H1 (cell line): Measurements from ENCODE around the gene REELD1. TPM values are rescaled to one million over a fixed set of nuclear protein-coding genes. Genes with fewer than 3 reads are reported as not detected.

Experiments
- CTCF ChIA-PET: fragments of 300-600 bp; sonication (Branson Sonifier 250); formaldehyde crosslinking; loops from one replicate; lab custom pipeline; 2021; ENCODE audit not compliant: partially characterized antibody; lab: Charles Lee
- POLR2A ChIA-PET: fragments of 300-600 bp; sonication (Branson Sonifier 250); formaldehyde crosslinking; loops from one replicate; lab custom pipeline; 2021; ENCODE audit warnings: inconsistent platforms; ENCODE audit not compliant: partially characterized antibody; lab: Charles Lee
- DNase-seq, 2 experiments: peaks; one replicate each; pipeline versions ENCODE4 v3.0.0 to v3.0.0-alpha.2; 2010 to 2022; ENCODE audit warnings: low spot score in 2 of 2, low read depth in 1 of 2, mixed read lengths in 1 of 2
- FAIRE-seq: peaks from 2 replicates; lab custom pipeline; 2011; peaks lifted over from hg19 to GRCh38; lab: Jason Lieb, UNC
- H2AFZ ChIP-seq: 2 replicates; pipeline ENCODE4 v1.8.1; 2012; ENCODE audit warnings: low read length, inconsistent platforms
- H2AK5ac ChIP-seq: 2 replicates; pipeline ENCODE4 v1.6.1; 2013; ENCODE audit warnings: low read depth, low read length
- H2BK120ac ChIP-seq: replicated peaks from 2 replicates; pipeline ENCODE3; 2013; ENCODE audit warnings: low read depth, low read length, inconsistent platforms
- H2BK12ac ChIP-seq: 2 replicates; pipeline ENCODE4 v1.6.1; 2013; ENCODE audit warnings: low read depth, low read length
- H2BK15ac ChIP-seq: 2 replicates; pipeline ENCODE4 v1.6.1; 2013; ENCODE audit warnings: low read length
- H2BK20ac ChIP-seq: 2 replicates; pipeline ENCODE4 v1.6.1; 2013; ENCODE audit warnings: low read length
- H2BK5ac ChIP-seq: 2 replicates; pipeline ENCODE4 v1.6.1; 2013; ENCODE audit warnings: low read depth, low read length
- H3K14ac ChIP-seq: 2 replicates; pipeline ENCODE4 v1.6.1; 2013; ENCODE audit warnings: inconsistent platforms; ENCODE audit not compliant: insufficient read length
- H3K18ac ChIP-seq: 2 replicates; pipeline ENCODE4 v1.6.1; 2013; ENCODE audit warnings: low read length; ENCODE audit errors: extremely low read depth
- H3K23ac ChIP-seq: 2 replicates; pipeline ENCODE4 v1.6.1; 2013; ENCODE audit warnings: inconsistent platforms; ENCODE audit not compliant: insufficient read length
- H3K23me2 ChIP-seq: 2 replicates; pipeline ENCODE4 v1.6.1; 2013; ENCODE audit warnings: low read depth, low read length
- H3K27ac ChIP-seq: 2 replicates; pipeline ENCODE4 v1.6.1; 2011; ENCODE audit warnings: low read depth, low read length, inconsistent platforms
- H3K27me3 ChIP-seq, 4 experiments: replicated peaks in 1 of 4; 1 replicate in 1 of 4; 2 replicates in 3 of 4; pipeline versions ENCODE4 v1.6.1 to v1.8.1; 2011 to 2013; ENCODE audit warnings: low read length in 3 of 4, mild to moderate bottlenecking in 3 of 4, inconsistent platforms in 2 of 4, mixed read lengths in 2 of 4, moderate library complexity in 1 of 4; ENCODE audit not compliant: control insufficient read depth in 3 of 4, insufficient read depth in 3 of 4; ENCODE audit errors: extremely low read depth in 1 of 4
- H3K36me3 ChIP-seq, 4 experiments: 2 replicates each; pipeline versions ENCODE4 v1.6.1 to v1.8.1; 2011 to 2013; ENCODE audit warnings: mild to moderate bottlenecking in 4 of 4, low read length in 3 of 4, moderate library complexity in 2 of 4, control low read depth in 1 of 4, inconsistent platforms in 1 of 4; ENCODE audit not compliant: insufficient read depth in 4 of 4, control insufficient read depth in 2 of 4
- H3K4ac ChIP-seq: replicated peaks from 2 replicates; pipeline ENCODE3; 2013; ENCODE audit warnings: low read length, low read depth, mixed read lengths, inconsistent platforms; ENCODE audit not compliant: insufficient read length
- H3K4me1 ChIP-seq, 4 experiments: replicated peaks in 1 of 4; 1 replicate in 1 of 4; 2 replicates in 3 of 4; pipeline versions ENCODE4 v1.6.1 to v1.8.1; 2011 to 2013; ENCODE audit warnings: low read length in 3 of 4, inconsistent platforms in 2 of 4, mixed read lengths in 1 of 4; ENCODE audit not compliant: insufficient read depth in 4 of 4, control insufficient read depth in 3 of 4
- H3K4me2 ChIP-seq, 2 experiments: 2 replicates each; pipeline versions ENCODE4 v1.6.1 to v1.8.1; 2011 to 2013; ENCODE audit warnings: low read depth in 2 of 2, low read length in 2 of 2, control low read depth in 1 of 2, inconsistent platforms in 1 of 2, mild to moderate bottlenecking in 1 of 2; ENCODE audit not compliant: insufficient read depth in 1 of 2
- H3K4me3 ChIP-seq, 4 experiments: fragments of 200-600, 300-600 bp in 1 of 4; sonication (generic), shearing (Covaris generic), sonication (Bioruptor Twin) in 1 of 4; 2 replicates each; pipeline versions ENCODE4 v1.5.1 to v1.8.1; 2011 to 2016; ENCODE audit warnings: low read length in 4 of 4, low read depth in 3 of 4, control low read depth in 2 of 4, inconsistent platforms in 2 of 4, mild to moderate bottlenecking in 2 of 4, mixed read lengths in 1 of 4, moderate library complexity in 1 of 4; ENCODE audit not compliant: insufficient read depth in 2 of 4; ENCODE audit errors: extremely low read depth in 1 of 4
- H3K56ac ChIP-seq: replicated peaks from 2 replicates; pipeline ENCODE3; 2013; ENCODE audit warnings: low read depth, mild to moderate bottlenecking, mixed read lengths, low read length, inconsistent platforms; ENCODE audit not compliant: insufficient read length
- H3K79me1 ChIP-seq: 2 replicates; pipeline ENCODE4 v1.6.1; 2013; ENCODE audit warnings: low read depth, low read length, control low read depth
- H3K79me2 ChIP-seq, 2 experiments: 2 replicates each; pipeline versions ENCODE4 v1.6.1 to v1.8.1; 2012 to 2013; ENCODE audit warnings: low read length in 2 of 2, mild to moderate bottlenecking in 2 of 2, inconsistent platforms in 1 of 2; ENCODE audit not compliant: insufficient read depth in 2 of 2, control insufficient read depth in 1 of 2
- H3K9ac ChIP-seq, 4 experiments: replicated peaks in 1 of 4; 1 replicate in 1 of 4; 2 replicates in 3 of 4; pipeline versions ENCODE4 v1.6.1 to v1.8.1; 2011 to 2013; ENCODE audit warnings: low read depth in 3 of 4, low read length in 3 of 4, control low read depth in 2 of 4, mild to moderate bottlenecking in 2 of 4, moderate library complexity in 2 of 4, inconsistent platforms in 1 of 4; ENCODE audit errors: extremely low read depth in 1 of 4
- H3K9me3 ChIP-seq, 2 experiments: 2 replicates each; pipeline versions ENCODE4 v1.6.1 to v1.8.1; 2012 to 2013; ENCODE audit warnings: mild to moderate bottlenecking in 2 of 2, moderate library complexity in 2 of 2, control low read depth in 1 of 2, inconsistent platforms in 1 of 2, low read depth in 1 of 2, low read length in 1 of 2, mixed read lengths in 1 of 2; ENCODE audit not compliant: insufficient read depth in 2 of 2
- H4K20me1 ChIP-seq, 2 experiments: replicated peaks in 1 of 2; 2 replicates each; pipeline versions ENCODE3 to v1.8.1; 2011 to 2013; ENCODE audit warnings: inconsistent platforms in 2 of 2, low read length in 2 of 2, mild to moderate bottlenecking in 1 of 2; ENCODE audit not compliant: insufficient read depth in 2 of 2, control insufficient read depth in 1 of 2
- H4K5ac ChIP-seq: 2 replicates; pipeline ENCODE4 v1.6.1; 2013; ENCODE audit warnings: low read length, low read depth, mixed read lengths, inconsistent platforms; ENCODE audit not compliant: insufficient read length
- H4K8ac ChIP-seq: 2 replicates; pipeline ENCODE4 v1.8.0; 2013; ENCODE audit warnings: mild to moderate bottlenecking, moderate library complexity, low read length, inconsistent platforms; ENCODE audit not compliant: insufficient read depth; ENCODE audit errors: extremely low read depth
- H4K91ac ChIP-seq: replicated peaks from 2 replicates; pipeline ENCODE3; 2013; ENCODE audit warnings: low read length, mixed read lengths, inconsistent platforms; ENCODE audit not compliant: insufficient read length
- CHD2 ChIP-seq: IDR thresholded peaks from 2 replicates; pipeline ENCODE4 v1.6.1; 2012; ENCODE audit warnings: low read length, improper control_type of control experiment
- KDM1A ChIP-seq: fragments of 200-600, 300-600 bp; sonication (generic); IDR thresholded peaks from 2 replicates; pipeline ENCODE4 v1.7.1; 2016; ENCODE audit warnings: mild to moderate bottlenecking, low read length, borderline replicate concordance
- SIN3A ChIP-seq, 2 experiments: IDR thresholded peaks in 1 of 2; conservative IDR thresholded peaks in 1 of 2; 2 replicates each; pipeline ENCODE4 v1.6.1; 2011 to 2012; ENCODE audit warnings: low read length in 2 of 2, improper control_type of control experiment in 1 of 2, low read depth in 1 of 2, mild to moderate bottlenecking in 1 of 2
- SRF ChIP-seq: IDR thresholded peaks from 2 replicates; pipeline ENCODE4 v1.6.1; 2011; ENCODE audit warnings: mild to moderate bottlenecking, low read depth, low read length, moderate library complexity
- WGBS, 2 experiments: shearing (Covaris generic) in 1 of 2; methylation state at CpG; one replicate each; pipeline versions ENCODE4 v1.1.6 to v1.1.7; 2013 to 2015; ENCODE audit warnings: low lambda C conversion rate in 2 of 2, mixed read lengths in 2 of 2, inconsistent platforms in 1 of 2, low coverage in 1 of 2, missing lambda C conversion rate in 1 of 2; ENCODE audit not compliant: insufficient replicate concordance in 2 of 2, insufficient coverage in 1 of 2, insufficient read length in 1 of 2; ENCODE audit errors: extremely low coverage in 1 of 2, missing lambda C conversion rate in 1 of 2; 5-methylcytosine and 5-hydroxymethylcytosine counted together
- polyA plus RNA-seq, 7 experiments: library from polyadenylated mRNA; depleted of rRNA in 3 of 7; stranded (reverse) in 5 of 7; unstranded in 2 of 7; fragments of >200 nt in 5 of 7; fragments of 200-250 nt in 2 of 7; gene quantifications; 1 replicate in 5 of 7; 2 replicates in 1 of 7; 4 replicates in 1 of 7; pipeline versions ENCODE4 v1.2.1 to v1.2.3, GENCODE V29; 2011 to 2013; ENCODE audit warnings: missing spikeins in 2 of 7, mixed read lengths in 2 of 7
- total RNA-seq: library from RNA; stranded (reverse); fragmentation: NEBNext Ultra II Directional; extraction: Animal tissue kit (Norgen Biotek cat#: 25700); gene quantifications from 2 replicates; pipeline ENCODE4 v1.2.1, GENCODE V29; 2021

The REELD1 gene
- total and polyA plus RNA-seq, 2 of the 8 experiments (the other 6 are each of a cell fraction or from before 2014, with no cell fraction given) = 0.03 TPM; not detected in 1

DNA sequence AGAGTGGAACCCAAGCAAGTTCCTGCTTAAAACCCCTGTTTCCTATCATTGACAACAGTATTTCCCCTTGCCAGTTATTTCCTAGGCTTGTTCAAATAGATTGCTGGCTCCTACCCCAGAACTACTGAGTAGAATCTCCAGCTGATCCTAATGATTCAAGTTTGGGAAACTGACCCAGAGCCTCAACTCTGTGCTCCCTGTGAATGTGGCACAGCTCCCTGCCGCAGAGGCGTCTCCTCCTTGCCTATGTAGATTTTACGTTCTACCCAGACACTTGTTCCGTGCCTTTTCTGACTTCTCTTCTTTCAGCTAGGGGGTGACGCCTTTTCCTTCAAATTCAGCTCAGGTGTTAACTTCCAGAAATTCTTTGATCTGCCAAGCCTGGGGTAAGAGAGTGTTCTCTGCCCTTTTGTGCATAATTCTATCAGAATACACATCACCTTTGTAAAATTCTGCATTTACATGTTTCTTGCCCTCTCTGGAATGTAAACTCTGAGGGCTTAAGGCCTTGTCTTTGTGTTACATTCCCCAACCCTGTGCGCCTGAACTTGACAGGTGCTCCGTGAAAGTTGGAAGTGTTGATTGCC lies 34.5 kb upstream of the REELD1 start:
- Histone ChIP-seq H3K4ac (no peak overlapping the region), H3K4me2 (no peak overlapping the region), H3K79me1 (no peaks in the 10 kb centered on the region; the same call in 1 of the 2 replicates), H3K4me1 (peaks cover 0 to 2% (median under 1%) of the 10 kb centered on the region in 4 experiments; a peak in 4 of 7 replicates), H3K23me2 (peaks cover 2% of the 10 kb centered on the region; the same call in 1 of the 2 replicates), H2BK20ac (no peak overlapping the region), H3K23ac (no peak overlapping the region), H2AK5ac (no peak overlapping the region), H3K27ac (no peak overlapping the region), H3K79me2 (peaks cover 0 to 67% of the 10 kb centered on the region in 2 experiments; a peak in 3 of 4 replicates), H2BK120ac (no peak overlapping the region), H3K18ac (no peak overlapping the region), H4K8ac (no peak overlapping the region), H4K91ac (no peak overlapping the region), H3K36me3 (peaks cover 0 to 12% (median 4%) of the 10 kb centered on the region in 4 experiments; a peak in 5 of 8 replicates), H3K27me3 (no peaks in the 10 kb centered on the region), H2AFZ (no peak overlapping the region), H2BK12ac (no peak overlapping the region), H3K9ac (no peak overlapping the region), H4K20me1 (peaks cover 4 to 12% of the 10 kb centered on the region in 2 experiments), H3K4me3 (no peak overlapping the region), H3K56ac (no peak overlapping the region), H3K9me3 (no peaks in the 10 kb centered on the region), H2BK5ac (no peak overlapping the region), H3K14ac (no peak overlapping the region), H4K5ac (no peak overlapping the region), H2BK15ac (no peak overlapping the region)
- WGBS, 2 experiments = 73% methylated on average over 7 of the region's 7 CpGs; no CpG with 5 or more reads in 1 of the 2 experiments
- no peak for FAIRE-seq
- ChIA-PET CTCF (interaction anchor here (0.8 to 1.5 kb wide), 2 partner anchors 12 to 81 kb away, joined by 3 to 4 read pairs; no protein-coding TSS in a partner anchor), POLR2A (interaction anchor here (1.2 kb wide), 1 partner anchor 12 kb away, joined by 3 read pairs; no protein-coding TSS in a partner anchor)
- DNase-seq = no peak
- TF ChIP-seq KDM1A = no peak
- TF ChIP-seq SRF = no peak
- no peak for TF ChIP-seq CHD2
- TF ChIP-seq SIN3A (conservative IDR thresholded peaks at IDR 0.05 in 1 of 2, IDR thresholded peaks at IDR 0.05 in 1 of 2; ENCODE audit: low read depth in 1 of 2, low read length in 2 of 2) = no peak
